Osteoblast (primary cell): ENCODE data around the gene HK3. TPM values are rescaled to one million over a fixed set of nuclear protein-coding genes. Genes with fewer than 3 reads are reported as not detected.

Source experiments
- DNase-seq: peaks from one replicate; pipeline ENCODE4 v3.0.0; 2011; ENCODE audit warnings: low spot score, mixed read lengths; ENCODE audit not compliant: insufficient read length; ENCODE audit errors: missing footprints
- H2AFZ ChIP-seq: 2 replicates; pipeline ENCODE4 v1.6.0; 2011; ENCODE audit warnings: mild to moderate bottlenecking, low read length
- H3K27ac ChIP-seq: 2 replicates; pipeline ENCODE4 v1.5.1; 2011; ENCODE audit warnings: mild to moderate bottlenecking, low read depth, low read length, moderate library complexity
- H3K27me3 ChIP-seq: 2 replicates; pipeline ENCODE4 v1.6.0; 2012; ENCODE audit warnings: mild to moderate bottlenecking, control low read depth, inconsistent platforms, low read length, moderate library complexity; ENCODE audit not compliant: insufficient read depth
- H3K36me3 ChIP-seq: 2 replicates; pipeline ENCODE4 v1.5.1; 2011; ENCODE audit warnings: mild to moderate bottlenecking, low read length, control low read depth, moderate library complexity; ENCODE audit not compliant: insufficient read depth
- H3K4me1 ChIP-seq: 2 replicates; pipeline ENCODE4 v1.5.1; 2011; ENCODE audit warnings: mild to moderate bottlenecking, low read length, control low read depth, moderate library complexity; ENCODE audit not compliant: insufficient read depth
- H3K4me2 ChIP-seq: 2 replicates; pipeline ENCODE4 v1.6.0; 2011; ENCODE audit warnings: mild to moderate bottlenecking, low read length; ENCODE audit not compliant: insufficient read depth
- H3K4me3 ChIP-seq: fragments of 200-600 bp; sonication (generic); 3 replicates; pipeline ENCODE4 v1.5.1; 2012; ENCODE audit warnings: mild to moderate bottlenecking, low read length, inconsistent platforms; ENCODE audit not compliant: insufficient read depth
- H3K79me2 ChIP-seq: 2 replicates; pipeline ENCODE4 v1.6.0; 2012; ENCODE audit warnings: mild to moderate bottlenecking, low read length, control low read depth, inconsistent platforms; ENCODE audit not compliant: insufficient read depth
- H3K9me3 ChIP-seq: 2 replicates; pipeline ENCODE4 v1.5.1; 2011; ENCODE audit warnings: low read depth, low read length, control low read depth
- H4K20me1 ChIP-seq: 2 replicates; pipeline ENCODE4 v1.6.0; 2012; ENCODE audit warnings: mild to moderate bottlenecking, low read length, control low read depth; ENCODE audit not compliant: insufficient read depth
- CTCF ChIP-seq: IDR thresholded peaks from 2 replicates; pipeline ENCODE4 v1.5.1; 2011; ENCODE audit warnings: mild to moderate bottlenecking, low read depth, low read length, moderate library complexity; ENCODE audit errors: extremely low read depth
- total RNA-seq: library from RNA; depleted of rRNA; stranded (reverse); fragments of >200 nt; gene quantifications from 2 replicates; pipeline ENCODE4 v1.2.3, GENCODE V29; 2012

Gene HK3
- total RNA-seq, 1 donor, result 1.8 TPM

DNA sequence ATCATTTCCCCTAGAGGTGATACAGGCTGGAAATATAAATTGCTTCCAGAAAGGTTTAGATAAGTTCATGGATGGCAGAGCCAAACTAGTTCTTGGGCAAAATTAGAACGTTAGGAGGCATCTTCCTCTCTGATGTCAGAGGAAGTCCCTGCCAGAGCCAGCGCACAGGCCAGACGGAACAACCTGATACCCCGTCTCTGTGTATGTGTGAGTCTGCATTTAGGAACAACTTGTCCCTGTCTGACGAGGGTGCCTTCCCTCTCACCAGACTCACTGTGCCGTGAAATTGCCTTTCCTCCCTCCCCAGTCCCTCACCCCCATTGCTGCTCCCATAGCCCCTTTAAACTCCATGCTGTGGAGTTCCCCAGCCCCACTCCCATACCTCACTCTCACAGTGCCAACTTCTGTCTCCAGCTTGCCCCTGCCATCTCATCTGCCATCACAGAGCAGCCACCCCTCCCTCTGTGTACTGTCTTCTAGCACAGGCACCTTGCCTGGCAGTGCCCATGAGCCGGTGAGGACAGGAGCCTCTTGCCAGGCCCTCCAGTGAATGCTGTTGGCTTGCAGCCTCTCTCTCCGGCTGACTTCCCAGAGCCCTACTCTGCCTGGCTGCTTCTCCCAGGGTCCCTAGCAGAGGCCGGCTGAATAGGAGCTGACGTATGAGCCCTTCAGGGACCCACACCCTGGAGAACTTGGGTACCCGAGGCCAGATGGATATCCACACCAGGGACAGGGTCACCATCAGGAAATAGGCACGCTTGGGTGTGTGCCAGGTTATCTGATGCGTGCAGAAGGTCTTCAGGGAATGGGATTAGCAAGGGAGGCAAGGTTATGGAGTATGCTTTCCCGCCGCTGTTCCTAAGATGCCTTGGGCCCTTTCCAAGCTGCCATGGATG is 62.1 kb downstream of the HK3 start:
- H3K27me3 ChIP-seq, result peaks cover 18% of the 10 kb centered on the region
- H3K79me2 ChIP-seq, result no peaks in the 10 kb centered on the region
- H3K9me3 ChIP-seq, result no peaks in the 10 kb centered on the region
- no peak overlapping the region for H2AFZ ChIP-seq
- TF ChIP-seq CTCF, result no peak
- H3K36me3 ChIP-seq, result no peaks in the 10 kb centered on the region
- H4K20me1 ChIP-seq, result peaks cover 5% of the 10 kb centered on the region
- no peaks in the 10 kb centered on the region for H3K4me1 ChIP-seq
- no peak overlapping the region for H3K4me3 ChIP-seq
- H3K4me2 ChIP-seq, result no peak overlapping the region
- DNase-seq, result no peak
- no peak overlapping the region for H3K27ac ChIP-seq

DNA sequence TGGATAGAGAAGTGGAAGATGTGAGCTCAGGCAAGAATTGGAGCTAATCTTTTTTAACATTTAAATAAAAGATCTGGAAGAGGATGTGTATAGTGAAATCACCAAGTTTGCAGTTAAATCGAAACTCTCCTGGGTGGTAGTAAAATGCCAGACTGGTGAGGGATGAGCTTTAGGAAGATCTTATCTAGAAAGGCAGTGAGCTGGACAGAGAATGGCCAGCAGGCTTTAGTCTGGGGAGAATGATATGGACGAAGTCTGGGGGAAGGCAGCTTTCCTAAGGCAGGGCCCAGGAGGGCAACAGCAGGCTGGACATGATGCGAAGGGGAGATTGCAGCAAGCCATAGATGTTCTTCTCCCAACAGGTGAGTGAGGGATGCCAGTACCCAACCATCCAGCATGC is 63.2 kb downstream of the HK3 start:
- H4K20me1 ChIP-seq, result peaks cover 5% of the 10 kb centered on the region
- H2AFZ ChIP-seq, result no peak overlapping the region
- no peaks in the 10 kb centered on the region for H3K36me3 ChIP-seq
- no peaks in the 10 kb centered on the region for H3K9me3 ChIP-seq
- H3K4me1 ChIP-seq, result no peaks in the 10 kb centered on the region
- H3K27ac ChIP-seq, result no peak overlapping the region
- H3K4me3 ChIP-seq, result no peak overlapping the region
- no peak for DNase-seq
- H3K79me2 ChIP-seq, result no peaks in the 10 kb centered on the region
- no peak for TF ChIP-seq CTCF
- peaks cover 14% of the 10 kb centered on the region for H3K27me3 ChIP-seq
- no peak overlapping the region for H3K4me2 ChIP-seq

- Histone ChIP-seq H3K4me2 (no peak overlapping the region), H3K27ac (no peak overlapping the region), H3K4me3 (no peak overlapping the region), H3K9me3 (no peaks in the 10 kb centered on the region), H4K20me1 (peaks cover 5% of the 10 kb centered on the region), H3K36me3 (no peaks in the 10 kb centered on the region), H2AFZ (no peak overlapping the region), H3K79me2 (no peaks in the 10 kb centered on the region), H3K4me1 (no peaks in the 10 kb centered on the region), H3K27me3 (peaks cover 5% of the 10 kb centered on the region)
- no peak for TF ChIP-seq CTCF
- DNase-seq, result no peak
These were observed 65.9 kb downstream of the HK3 start for GRCh38 chr5:176833286-176833685.

- H3K36me3 ChIP-seq, result no peaks in the 10 kb centered on the region
- H3K4me1 ChIP-seq, result no peaks in the 10 kb centered on the region
- no peaks in the 10 kb centered on the region for H3K9me3 ChIP-seq
- TF ChIP-seq CTCF, result no peak
- no peak overlapping the region for H3K4me2 ChIP-seq
- no peak overlapping the region for H3K27ac ChIP-seq
- peaks cover 5% of the 10 kb centered on the region for H4K20me1 ChIP-seq
- H3K79me2 ChIP-seq, result no peaks in the 10 kb centered on the region
- H3K27me3 ChIP-seq, result peaks cover 5% of the 10 kb centered on the region
- no peak overlapping the region for H2AFZ ChIP-seq
- DNase-seq, result no peak
- H3K4me3 ChIP-seq, result no peak overlapping the region
These were observed 67.0 kb downstream of the HK3 start for GRCh38 chr5:176832162-176832561.
